Measurements from ENCODE around the gene MUSTN1.

DNA sequence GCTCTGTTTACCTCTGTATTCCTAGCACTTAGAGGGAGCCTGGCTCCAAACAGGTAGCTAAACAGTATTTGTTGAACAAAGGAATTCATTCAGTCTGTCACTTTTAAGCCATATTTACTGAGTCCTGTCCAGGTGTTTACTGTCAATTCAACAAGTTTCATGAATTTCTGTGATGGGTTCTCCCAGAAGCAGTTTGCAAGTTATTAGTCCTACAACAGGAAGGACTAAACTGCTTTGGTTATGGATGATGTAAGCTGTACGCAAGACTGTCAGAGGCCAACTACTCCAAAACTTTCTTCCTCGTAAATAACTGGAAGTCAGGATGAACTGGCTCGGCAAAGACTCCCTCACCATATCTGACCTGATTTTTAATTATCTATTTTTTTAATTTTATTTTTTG is 37.4 kb upstream of the MUSTN1 start:
- no peak for TF ChIP-seq MIER3 (CRISPR knock-in tag; IDR thresholded peaks at IDR 0.05; ENCODE audit: borderline replicate concordance)
- no peak for TF ChIP-seq CBX2 (IDR thresholded peaks at IDR 0.05; ENCODE audit: low read depth, low read length)
- TF ChIP-seq CBX2 (CRISPR knock-in tag; IDR thresholded peaks at IDR 0.05; ENCODE audit: low read depth) = no peak
- no peak for TF ChIP-seq ZSCAN25 (CRISPR knock-in tag; IDR thresholded peaks at IDR 0.05)
